Endothelial cell of umbilical vein (primary cell): ENCODE data around the gene ARHGDIA. TPM values are rescaled to one million over a fixed set of nuclear protein-coding genes. Genes with fewer than 3 reads are reported as not detected.

Source experiments
- BruUV-seq: library from RNA; stranded (reverse); fragments of 400-500 nt; replicated peaks from 2 replicates; lab custom pipeline; 2021; lab: Mats Ljungman, UMichigan
- CTCF ChIA-PET: fragments of 300-600, 350-600 bp; sonication (Branson Sonifier 250); formaldehyde crosslinking; loops from one replicate; lab custom pipeline; 2021; ENCODE audit warnings: antibody characterized with exemption, inconsistent platforms; lab: Charles Lee
- POLR2A ChIA-PET: fragments of 300-600, 350-600 bp; sonication (Branson Sonifier 250); formaldehyde crosslinking; loops from one replicate; lab custom pipeline; 2021; ENCODE audit warnings: antibody characterized with exemption, inconsistent platforms; lab: Charles Lee
- DNase-seq: peaks from one replicate; pipeline ENCODE4 v3.0.0-alpha.2; 2011; ENCODE audit warnings: low read depth, low spot score
- FAIRE-seq: peaks from 2 replicates; lab custom pipeline; 2011; peaks lifted over from hg19 to GRCh38; lab: Jason Lieb, UNC
- H2AFZ ChIP-seq: 2 replicates; pipeline ENCODE4 v1.6.0; 2012; ENCODE audit warnings: low read depth, low read length, control low read depth, inconsistent platforms
- H3K27ac ChIP-seq: 2 replicates; pipeline ENCODE4 v1.5.1; 2011; ENCODE audit warnings: low read depth, mild to moderate bottlenecking, control low read depth, low read length, moderate library complexity; ENCODE audit not compliant: insufficient read depth
- H3K27me3 ChIP-seq, 2 experiments: 2 replicates each; pipeline versions ENCODE4 v1.6.0 to v1.6.1; 2011; ENCODE audit warnings: low read length in 2 of 2, mixed read lengths in 1 of 2; ENCODE audit not compliant: control insufficient read depth in 2 of 2, insufficient read depth in 2 of 2
- H3K36me3 ChIP-seq, 2 experiments: 2 replicates in 1 of 2; 3 replicates in 1 of 2; pipeline ENCODE4 v1.5.1; 2011; ENCODE audit warnings: low read length in 2 of 2, mild to moderate bottlenecking in 1 of 2, moderate library complexity in 1 of 2; ENCODE audit not compliant: control insufficient read depth in 2 of 2, insufficient read depth in 2 of 2; ENCODE audit errors: extremely low read depth in 1 of 2
- H3K4me1 ChIP-seq: 3 replicates; pipeline ENCODE4 v1.5.1; 2011; ENCODE audit warnings: mild to moderate bottlenecking, low read length; ENCODE audit not compliant: control insufficient read depth, insufficient read depth; ENCODE audit errors: extremely low read depth
- H3K4me2 ChIP-seq: 2 replicates; pipeline ENCODE4 v1.6.1; 2011; ENCODE audit warnings: low read length, control low read depth, mixed read lengths; ENCODE audit not compliant: insufficient read depth
- H3K4me3 ChIP-seq, 3 experiments: fragments of 200-600 bp in 1 of 3; sonication (generic), shearing (Covaris generic) in 1 of 3; replicated peaks in 1 of 3; 2 replicates each; pipeline ENCODE4 v1.5.1; 2011 to 2016; ENCODE audit warnings: control low read depth in 3 of 3, low read length in 3 of 3, mild to moderate bottlenecking in 2 of 3, inconsistent platforms in 1 of 3, low read depth in 1 of 3, moderate library complexity in 1 of 3; ENCODE audit not compliant: insufficient read depth in 1 of 3
- H3K79me2 ChIP-seq: 2 replicates; pipeline ENCODE4 v1.6.0; 2012; ENCODE audit warnings: low read length, inconsistent platforms; ENCODE audit not compliant: control insufficient read depth, insufficient read depth
- H3K9ac ChIP-seq: replicated peaks from 2 replicates; pipeline ENCODE3; 2011; ENCODE audit warnings: low read length, control low read depth; ENCODE audit not compliant: insufficient read depth; ENCODE audit errors: extremely low read depth
- H3K9me1 ChIP-seq: replicated peaks from 3 replicates; pipeline ENCODE4 v1.6.0; 2011; ENCODE audit warnings: mild to moderate bottlenecking, low read length; ENCODE audit not compliant: control insufficient read depth, insufficient read depth; ENCODE audit errors: extremely low read depth
- H3K9me3 ChIP-seq: replicated peaks from 2 replicates; pipeline ENCODE4 v1.5.1; 2012; ENCODE audit warnings: low read length, inconsistent platforms; ENCODE audit not compliant: control insufficient read depth, insufficient read depth
- H4K20me1 ChIP-seq: replicated peaks from 2 replicates; pipeline ENCODE3; 2011; ENCODE audit warnings: mild to moderate bottlenecking, low read length; ENCODE audit not compliant: control insufficient read depth, insufficient read depth; ENCODE audit errors: extremely low read depth
- CTCF ChIP-seq, 2 donors: IDR thresholded peaks; 1 replicate in 1 of 2; 2 replicates in 1 of 2; pipeline ENCODE4 v1.5.1; 2011; ENCODE audit warnings: low read length in 2 of 2, mild to moderate bottlenecking in 2 of 2, moderate library complexity in 2 of 2, control low read depth in 1 of 2, inconsistent platforms in 1 of 2, low read depth in 1 of 2; ENCODE audit not compliant: insufficient read depth in 1 of 2; ENCODE audit errors: extremely low read depth in 1 of 2
- EZH2 ChIP-seq: IDR thresholded peaks from 2 replicates; pipeline ENCODE4 v1.6.1; 2012; ENCODE audit warnings: borderline replicate concordance, low read depth, mild to moderate bottlenecking, moderate library complexity, low read length, inconsistent platforms; ENCODE audit not compliant: severe bottlenecking
- FOS ChIP-seq: IDR thresholded peaks from 2 replicates; pipeline ENCODE4 v1.6.1; 2011; ENCODE audit warnings: mild to moderate bottlenecking, low read length, moderate library complexity, borderline replicate concordance; ENCODE audit not compliant: insufficient read depth
- MYC ChIP-seq: IDR thresholded peaks from one replicate; pipeline ENCODE4 v1.6.1; 2011; ENCODE audit warnings: mild to moderate bottlenecking, low read depth, low read length
- POLR2AphosphoS5 ChIP-seq: IDR thresholded peaks from 2 replicates; pipeline ENCODE4 v1.6.1; 2012; ENCODE audit warnings: low read depth, mild to moderate bottlenecking, control low read depth, low read length, moderate library complexity; ENCODE audit not compliant: insufficient read depth
- dilution Hi-C: fragments of 300-500 bp; cut with MboI; formaldehyde crosslinking; loops from one replicate; pipeline ENCODE4 v1.15.0; 2019; ENCODE audit warnings: low sequenced_read_pairs; ENCODE audit not compliant: extremely low pct_ligation_motif_present
- intact Hi-C: fragments of 100-400 bp; cut with micrococcal nuclease; formaldehyde crosslinking; loops from one replicate; pipeline ENCODE4 v1.10.0; 2022
- polyA plus RNA-seq, 4 experiments: library from polyadenylated mRNA; depleted of rRNA in 3 of 4; stranded (reverse) in 3 of 4; unstranded in 1 of 4; fragments of >200 nt; gene quantifications; 2 replicates each; pipeline versions ENCODE4 v1.2.1 to v1.2.3, GENCODE V29; 2011 to 2012; ENCODE audit warnings: missing spikeins in 1 of 4
- total RNA-seq: library from RNA; stranded (reverse); gene quantifications from 2 replicates; pipeline ENCODE4 v1.2.3, GENCODE V29; 2021

The ARHGDIA gene
- total and polyA plus RNA-seq, 2 donors (not counting 3 experiments of a cell fraction or from before 2014, with no cell fraction given), result 358 to 645 TPM

- H3K4me3 ChIP-seq, result no peak overlapping the region
- H3K9ac ChIP-seq, result no peak overlapping the region
- dilution Hi-C loops, result no loop called here
- no peak overlapping the region for H2AFZ ChIP-seq
- no TSS peak for BruUV-seq
- H3K27me3 ChIP-seq, result no peaks in the 10 kb centered on the region
- no peaks in the 10 kb centered on the region for H3K79me2 ChIP-seq
- ChIA-PET CTCF (no interaction called here), POLR2A (no interaction called here)
- intact Hi-C loops, result no loop called here
- no peak overlapping the region for H3K4me2 ChIP-seq
- no peaks in the 10 kb centered on the region for H3K9me1 ChIP-seq
- no peak for DNase-seq
- no peaks in the 10 kb centered on the region for H3K9me3 ChIP-seq
- no peaks in the 10 kb centered on the region for H4K20me1 ChIP-seq
- no peak overlapping the region for H3K27ac ChIP-seq
- H3K4me1 ChIP-seq, result peaks cover 6% of the 10 kb centered on the region
- TF ChIP-seq CTCF (IDR thresholded peaks at IDR 0.05; ENCODE audit: extremely low read depth in 1 of 2, insufficient read depth in 1 of 2, low read depth in 1 of 2, low read length in 2 of 2), result no peak
- no peak for TF ChIP-seq FOS
- TF ChIP-seq POLR2AphosphoS5, result no peak
- no peak for FAIRE-seq
- peaks cover 0 to 3% of the 10 kb centered on the region in 2 experiments for H3K36me3 ChIP-seq
Measured at GRCh38 chr17:81837641-81838040, 33.5 kb downstream of the ARHGDIA start.

- H3K36me3 ChIP-seq, result peaks cover 0 to 1% of the 10 kb centered on the region in 2 experiments
- dilution Hi-C loops (no loop called here), intact Hi-C loops (no loop called here)
- H3K9me1 ChIP-seq, result no peaks in the 10 kb centered on the region
- BruUV-seq, result no TSS peak
- H3K27ac ChIP-seq, result no peak within 1 kb of the TSS
- POLR2A ChIA-PET, result no interaction called here
- H3K4me3 ChIP-seq, result peak within 1 kb of the TSS in 1 of 3 experiments; percentile 40
- H3K79me2 ChIP-seq, result peaks cover 9% of the 10 kb centered on the region
- FAIRE-seq, result no peak
- no peak within 1 kb of the TSS for H2AFZ ChIP-seq
- peak within 1 kb of the TSS; percentile 70 for H3K4me2 ChIP-seq
- peaks cover 11% of the 10 kb centered on the region for H3K4me1 ChIP-seq
- no peak for DNase-seq
- H3K27me3 ChIP-seq, result no peaks in the 10 kb centered on the region
- CTCF ChIA-PET, result no interaction called here
- H3K9me3 ChIP-seq, result no peaks in the 10 kb centered on the region
- no peaks in the 10 kb centered on the region for H4K20me1 ChIP-seq
- H3K9ac ChIP-seq, result no peak within 1 kb of the TSS
- no peak for TF ChIP-seq MYC
- TF ChIP-seq EZH2, result no peak
Measured at GRCh38 chr17:81834831-81835267, 36.3 kb downstream of the ARHGDIA start, which contains the start of gene PPP1R27. TSS of gene PPP1R27 (minus strand) at chr17:81835050. CDS start at chr17:81834953, 97 bp downstream.
